Measurements from ENCODE around the gene ARHGEF40.

Gene ARHGEF40

DNA sequence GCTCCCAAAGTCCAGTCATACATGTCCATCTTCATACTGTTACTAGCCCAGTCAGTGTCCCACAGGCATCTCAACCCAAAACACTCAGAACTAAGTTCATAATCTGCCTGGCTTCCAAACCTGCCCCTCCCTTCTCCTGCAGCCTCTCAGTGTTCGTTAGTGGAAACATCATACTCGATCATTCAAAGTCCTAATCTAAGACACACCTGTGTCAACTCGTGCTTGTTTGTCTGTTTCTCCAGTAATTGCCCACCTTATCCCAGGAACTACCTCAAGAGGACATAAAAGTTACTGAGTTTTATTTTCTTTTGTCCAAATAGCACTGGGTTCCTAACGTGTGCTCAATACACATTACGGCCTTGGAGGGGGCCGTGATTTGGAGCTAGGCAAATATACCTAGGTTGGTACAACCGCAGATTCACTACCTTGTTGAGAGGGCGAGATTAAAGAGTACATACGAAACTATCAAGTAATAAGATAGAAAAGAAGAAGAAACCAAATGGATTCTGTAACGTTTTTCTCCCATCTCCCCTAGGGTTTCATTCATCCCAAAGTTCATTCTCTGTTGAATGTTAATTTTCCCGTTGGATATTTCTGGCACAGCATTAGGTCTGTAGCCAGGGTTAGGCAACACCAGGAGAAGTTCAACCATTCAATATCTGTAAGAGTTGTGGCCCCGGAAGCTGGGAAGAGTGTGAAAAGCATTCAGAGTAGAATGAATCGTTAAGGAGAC is 9.3 kb upstream of the ARHGEF40 start:
- no peak for FAIRE-seq

DNA sequence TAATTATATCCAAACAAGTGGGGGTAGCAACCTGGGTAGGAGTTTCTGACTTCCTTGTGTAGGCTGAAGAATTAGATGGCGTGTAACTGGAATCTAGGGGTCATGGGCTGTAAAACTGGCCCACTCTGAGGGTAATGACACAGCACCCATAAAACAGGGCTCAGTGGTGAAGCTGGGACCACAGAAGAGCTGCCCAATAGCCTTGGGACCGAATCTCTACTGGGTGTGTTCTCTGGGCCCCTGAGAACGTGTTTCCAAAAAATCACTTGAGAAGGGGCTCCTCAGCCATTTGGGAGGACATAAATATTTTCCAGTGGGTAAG is 8.8 kb upstream of the ARHGEF40 start:
- FAIRE-seq: no peak

DNA sequence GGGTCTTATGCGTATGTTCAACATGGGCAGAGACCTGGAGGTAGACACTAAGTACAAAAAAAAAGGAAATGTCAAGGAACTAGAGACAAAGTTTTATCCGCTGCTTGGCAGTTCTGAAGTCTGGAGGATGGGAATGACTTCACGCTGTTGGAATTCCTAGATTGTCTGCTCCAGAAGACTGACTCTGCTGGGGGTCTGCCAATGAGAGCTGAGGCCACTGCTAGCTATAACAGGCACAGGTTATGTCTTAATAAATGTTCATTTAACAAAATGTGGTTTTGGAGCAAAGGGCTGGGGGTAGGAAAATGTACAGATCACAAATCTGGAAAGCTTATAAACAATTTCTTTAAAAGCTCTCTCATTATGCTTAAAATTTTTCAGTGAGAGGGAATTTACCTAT is 6.6 kb upstream of the ARHGEF40 start:
- FAIRE-seq: no peak

DNA sequence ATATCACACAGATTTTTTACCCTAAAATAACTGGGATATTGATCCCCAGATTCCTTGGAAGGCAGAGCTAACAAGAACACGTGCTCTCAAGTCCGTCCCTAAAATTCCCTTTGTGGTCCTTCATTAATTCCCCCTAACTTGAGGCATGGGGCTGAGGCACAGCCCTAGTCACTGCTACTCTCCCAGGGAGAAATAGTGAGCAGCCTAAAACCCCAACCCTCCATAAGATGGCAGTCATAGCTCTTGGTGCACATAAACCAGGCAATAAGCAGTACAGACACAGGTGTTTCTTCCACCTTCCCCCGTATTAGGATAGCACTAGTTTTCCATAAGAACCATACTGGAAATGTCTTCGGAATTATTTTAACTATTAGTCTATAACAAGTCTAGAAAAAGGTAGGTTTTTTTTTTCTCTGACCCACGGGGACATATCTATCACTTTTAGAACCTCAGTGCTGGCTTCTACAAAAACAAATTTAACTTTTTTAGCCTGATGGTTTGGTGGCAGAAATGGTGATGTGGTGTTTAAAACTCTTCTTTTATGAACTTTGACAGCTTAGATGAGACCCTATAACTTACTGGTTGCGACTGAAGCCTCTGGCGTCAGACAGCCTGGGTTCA is 3.1 kb upstream of the ARHGEF40 start:
- no peak for FAIRE-seq

DNA sequence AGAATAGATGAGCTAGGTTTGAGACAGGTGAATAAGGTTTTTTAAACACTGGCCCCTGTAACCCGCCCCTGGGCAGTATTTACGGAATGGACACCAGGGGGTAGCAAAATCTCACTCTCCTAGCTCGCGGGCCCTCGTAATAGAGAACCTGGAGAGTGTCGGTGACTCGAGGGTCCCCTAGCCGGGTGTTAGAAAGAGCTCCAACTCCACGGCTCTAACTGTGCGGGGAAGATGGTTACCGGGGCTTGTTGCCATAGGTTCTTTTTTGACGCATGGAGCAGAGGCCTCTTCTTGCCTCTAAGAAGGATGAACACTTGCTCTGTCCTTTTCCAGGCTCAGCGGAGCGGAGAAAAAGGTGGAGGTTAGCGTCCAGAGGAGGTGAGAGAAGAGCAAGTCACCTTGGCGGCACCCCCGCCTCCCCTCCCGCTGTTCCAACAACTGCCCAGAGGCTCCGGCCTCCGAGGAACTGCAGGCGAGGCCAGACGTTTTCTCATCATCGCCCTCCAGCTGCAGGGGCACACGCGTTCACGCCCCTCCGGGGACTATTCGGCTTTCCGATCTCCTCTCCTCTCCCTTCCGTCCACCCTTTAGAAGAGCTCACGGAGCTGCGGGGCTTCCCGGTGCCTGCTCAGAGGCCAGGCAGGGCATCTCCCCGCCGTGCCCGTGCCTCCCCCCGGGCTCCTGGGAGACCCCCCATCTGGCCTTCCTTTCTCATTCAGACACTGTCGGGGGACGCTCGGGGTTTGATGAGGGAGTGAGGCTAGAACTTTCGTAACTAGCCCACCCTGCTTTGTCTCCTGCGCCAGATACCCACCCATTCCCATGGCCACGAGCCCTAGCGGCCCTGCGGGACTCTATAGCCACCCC is 1.4 kb upstream of the ARHGEF40 start:
- no peak for FAIRE-seq

DNA sequence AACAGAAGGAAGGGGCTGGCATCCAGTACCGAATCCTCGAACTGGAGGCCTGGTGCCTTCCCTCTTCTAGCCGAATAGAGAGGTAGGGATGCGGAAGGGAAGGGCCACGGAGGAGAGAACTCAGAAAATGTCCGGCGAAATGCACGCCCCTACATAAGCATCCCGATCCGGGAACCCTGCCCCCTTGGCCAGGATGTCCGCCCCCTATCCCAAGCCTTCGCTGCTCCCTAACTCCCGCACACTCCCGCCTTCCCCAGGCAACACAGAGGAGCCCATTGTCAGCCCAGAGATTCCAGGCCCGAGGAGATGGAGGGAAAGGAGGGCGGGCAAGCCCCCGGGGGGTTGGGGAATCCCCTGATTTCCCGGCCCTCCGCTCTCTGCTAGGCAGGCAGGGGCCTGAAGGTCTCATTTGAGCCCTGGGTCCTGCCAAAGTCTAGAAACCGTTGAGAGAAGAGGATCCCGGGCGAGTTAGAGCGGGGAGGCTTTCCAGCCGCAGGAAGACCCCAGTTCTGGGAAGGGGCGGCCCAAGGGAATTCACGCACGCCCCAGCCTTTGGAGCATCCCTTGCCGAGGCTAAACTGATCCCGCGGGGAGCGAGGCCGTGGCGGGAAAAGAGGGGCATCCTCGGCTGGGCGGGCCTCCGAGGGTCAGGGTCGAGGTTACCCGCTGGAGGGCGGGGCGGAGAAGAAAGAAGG is 569 bp upstream of the ARHGEF40 start:
- no peak for FAIRE-seq

DNA sequence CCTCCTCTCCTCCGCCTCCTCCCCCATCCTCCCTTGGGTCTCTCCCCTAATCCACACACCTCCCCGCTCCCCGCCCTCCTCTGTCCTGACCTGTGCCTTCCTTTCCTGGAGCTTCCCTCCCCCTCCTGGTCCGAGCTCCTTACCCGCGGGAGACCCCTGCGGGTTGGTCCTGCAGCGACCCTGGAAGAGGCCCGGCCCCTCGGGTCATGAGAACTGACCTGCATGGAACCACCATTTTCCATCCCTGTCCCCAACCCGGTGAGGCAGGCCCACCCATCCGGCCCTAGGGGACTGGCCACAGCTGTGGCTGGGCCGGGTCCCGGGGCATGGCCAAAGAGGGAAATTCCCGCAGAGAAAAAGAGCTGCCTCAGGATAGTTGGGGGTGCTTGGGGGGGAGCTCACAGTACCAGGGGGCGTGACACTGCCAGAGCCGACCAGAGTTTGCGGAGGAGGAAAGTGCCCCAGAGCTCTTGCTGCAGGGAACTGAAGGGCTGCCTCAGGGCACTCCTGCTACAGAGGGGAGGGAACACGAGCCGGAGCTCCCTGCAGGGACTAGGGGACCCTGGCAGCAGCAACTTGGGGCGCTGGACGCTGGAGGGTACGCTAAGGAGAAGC is 613 bp downstream of the ARHGEF40 start:
- FAIRE-seq: no peak

DNA sequence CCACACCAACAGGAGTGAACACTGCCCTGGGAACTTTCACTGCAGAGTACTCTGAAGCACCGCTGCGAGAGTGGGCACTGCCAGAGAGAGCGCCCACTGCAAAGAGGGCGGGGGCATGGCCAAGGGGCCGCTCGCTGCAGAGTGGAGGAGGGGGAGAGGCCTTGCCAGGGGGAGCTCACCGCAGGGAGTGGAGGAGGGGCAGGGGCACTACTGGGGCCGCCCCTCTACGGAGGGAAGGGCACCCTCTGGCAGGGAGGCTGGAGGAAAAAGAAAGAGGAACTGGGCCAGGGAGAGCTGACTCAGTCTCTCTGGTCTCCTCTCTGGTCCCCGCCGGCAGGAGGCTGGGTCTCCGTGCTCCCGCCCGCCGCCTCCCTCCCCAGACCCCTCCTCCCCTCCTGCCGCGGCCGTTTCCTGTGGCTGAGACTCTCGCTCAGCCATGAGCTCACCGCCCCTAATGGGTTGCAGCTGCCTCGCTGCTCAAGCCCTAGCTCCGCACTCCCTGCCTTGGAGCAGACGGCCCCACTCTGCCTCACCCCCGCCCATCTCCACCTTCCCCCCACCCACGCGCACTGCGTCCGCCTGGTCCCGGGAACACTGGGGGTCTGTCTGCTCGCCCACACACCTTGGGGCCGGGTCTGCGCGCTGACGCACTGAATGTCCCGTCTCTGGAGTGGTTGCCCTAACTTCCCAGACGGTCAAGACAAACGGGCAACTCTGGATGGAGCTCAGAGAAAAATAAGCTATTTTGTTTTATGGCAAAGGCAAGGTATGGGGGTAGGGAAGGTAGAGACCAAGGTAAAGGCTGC is 1.3 kb downstream of the ARHGEF40 start:
- FAIRE-seq: no peak

DNA sequence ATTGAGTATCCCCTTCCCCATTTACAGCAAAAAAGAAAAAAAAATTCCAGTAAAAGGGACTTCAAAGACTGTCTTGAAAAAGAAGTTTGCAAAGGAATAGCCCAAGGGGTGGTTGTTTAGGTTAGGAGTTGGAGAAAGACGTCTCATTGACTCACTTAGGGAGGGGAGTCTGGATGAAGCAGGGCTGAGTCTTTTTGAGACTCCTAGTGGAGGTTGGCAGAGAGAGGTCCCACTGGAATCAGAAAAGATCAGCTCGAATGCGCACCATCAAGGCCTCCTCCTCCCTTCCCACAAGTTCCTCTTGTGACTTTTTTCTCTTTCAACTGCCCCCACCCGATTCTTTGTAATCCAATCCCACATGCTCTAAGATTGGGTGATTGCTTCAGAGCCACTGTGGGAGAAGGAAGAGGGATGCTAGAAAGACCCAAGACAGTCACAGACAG is 1.9 kb downstream of the ARHGEF40 start:
- no peak for FAIRE-seq

DNA sequence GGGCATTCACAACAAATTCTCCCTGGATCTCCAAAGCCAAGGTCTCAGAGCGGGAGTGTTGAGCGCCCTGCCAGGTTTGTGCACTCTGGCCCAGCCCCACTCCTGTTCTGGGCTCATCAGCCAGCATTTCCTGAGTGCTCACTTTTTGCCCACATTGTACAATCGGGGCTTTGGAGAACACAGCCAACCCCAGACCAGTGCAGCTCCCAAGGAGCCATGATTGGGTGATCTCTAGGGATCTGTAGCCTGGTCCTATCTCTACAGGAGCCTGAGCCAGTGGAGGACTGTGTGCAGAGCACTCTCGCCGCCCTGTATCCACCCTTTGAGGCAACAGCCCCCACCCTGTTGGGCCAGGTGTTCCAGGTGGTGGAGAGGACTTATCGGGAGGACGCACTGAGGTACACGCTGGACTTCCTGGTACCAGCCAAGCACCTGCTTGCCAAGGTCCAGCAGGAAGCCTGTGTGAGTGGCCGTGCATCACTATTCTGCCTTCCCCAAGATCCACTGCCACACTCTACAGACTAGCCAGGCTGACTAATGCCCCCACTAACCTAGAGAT is 2.8 kb downstream of the ARHGEF40 start:
- FAIRE-seq: no peak

DNA sequence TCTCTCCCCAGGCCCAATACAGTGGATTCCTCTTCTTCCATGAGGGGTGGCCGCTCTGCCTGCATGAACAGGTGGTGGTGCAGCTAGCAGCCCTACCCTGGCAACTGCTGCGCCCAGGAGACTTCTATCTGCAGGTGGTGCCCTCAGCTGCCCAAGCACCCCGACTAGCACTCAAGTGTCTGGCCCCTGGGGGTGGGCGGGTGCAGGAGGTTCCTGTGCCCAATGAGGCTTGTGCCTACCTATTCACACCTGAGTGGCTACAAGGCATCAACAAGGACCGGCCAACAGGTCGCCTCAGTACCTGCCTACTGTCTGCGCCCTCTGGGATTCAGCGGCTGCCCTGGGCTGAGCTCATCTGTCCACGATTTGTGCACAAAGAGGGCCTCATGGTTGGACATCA is 3.8 kb downstream of the ARHGEF40 start:
- FAIRE-seq: no peak

DNA sequence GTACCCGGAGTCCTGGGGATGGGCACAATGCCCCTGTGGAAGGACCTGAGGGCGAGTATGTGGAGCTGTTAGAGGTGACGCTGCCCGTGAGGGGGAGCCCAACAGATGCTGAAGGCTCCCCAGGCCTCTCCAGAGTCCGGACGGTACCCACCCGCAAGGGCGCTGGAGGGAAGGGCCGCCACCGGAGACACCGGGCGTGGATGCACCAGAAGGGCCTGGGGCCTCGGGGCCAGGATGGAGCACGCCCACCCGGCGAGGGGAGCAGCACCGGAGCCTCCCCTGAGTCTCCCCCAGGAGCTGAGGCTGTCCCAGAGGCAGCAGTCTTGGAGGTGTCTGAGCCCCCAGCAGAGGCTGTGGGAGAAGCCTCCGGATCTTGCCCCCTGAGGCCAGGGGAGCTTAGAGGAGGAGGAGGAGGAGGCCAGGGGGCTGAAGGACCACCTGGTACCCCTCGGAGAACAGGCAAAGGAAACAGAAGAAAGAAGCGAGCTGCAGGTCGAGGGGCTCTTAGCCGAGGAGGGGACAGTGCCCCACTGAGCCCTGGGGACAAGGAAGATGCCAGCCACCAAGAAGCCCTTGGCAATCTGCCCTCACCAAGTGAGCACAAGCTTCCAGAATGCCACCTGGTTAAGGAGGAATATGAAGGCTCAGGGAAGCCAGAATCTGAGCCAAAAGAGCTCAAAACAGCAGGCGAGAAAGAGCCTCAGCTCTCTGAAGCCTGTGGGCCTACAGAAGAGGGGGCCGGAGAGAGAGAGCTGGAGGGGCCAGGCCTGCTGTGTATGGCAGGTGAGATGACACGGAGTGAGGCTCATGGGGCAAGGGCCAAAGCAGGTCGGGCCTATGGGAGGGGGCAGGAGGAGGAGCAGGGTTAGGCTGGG is 4.5 kb downstream of the ARHGEF40 start:
- no peak for FAIRE-seq

DNA sequence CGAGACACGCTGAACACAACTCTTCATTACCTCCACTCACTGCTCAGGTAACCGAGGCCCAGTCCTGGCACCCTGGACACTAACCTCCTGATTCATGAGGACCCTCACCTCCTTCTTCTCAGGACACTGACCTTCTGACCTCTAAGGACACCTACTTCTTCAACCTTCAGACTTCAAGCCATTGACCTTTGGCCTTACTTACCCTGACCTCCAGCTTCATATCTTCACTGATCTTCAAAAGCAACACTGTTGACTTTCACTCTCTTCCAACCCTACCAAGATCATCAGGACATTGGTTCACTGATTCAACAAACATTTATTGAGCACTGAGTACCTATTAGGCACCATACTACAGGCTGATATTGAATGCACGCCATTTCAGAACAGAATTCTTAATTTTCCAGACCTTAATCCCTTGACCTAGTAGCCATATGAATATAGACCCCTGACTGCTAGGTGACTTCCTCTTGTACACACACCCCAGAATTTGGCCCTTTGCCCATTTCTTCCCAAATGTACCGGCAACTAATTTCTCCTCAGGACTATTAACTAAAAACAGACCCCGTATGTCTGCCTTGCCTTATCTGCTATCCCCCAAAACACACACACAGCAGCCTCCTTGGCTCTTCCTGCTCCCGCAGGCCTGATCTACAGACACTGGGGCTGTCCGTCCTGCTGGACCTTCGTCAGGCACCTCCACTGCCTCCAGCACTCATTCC is 5.8 kb downstream of the ARHGEF40 start:
- no peak for FAIRE-seq

DNA sequence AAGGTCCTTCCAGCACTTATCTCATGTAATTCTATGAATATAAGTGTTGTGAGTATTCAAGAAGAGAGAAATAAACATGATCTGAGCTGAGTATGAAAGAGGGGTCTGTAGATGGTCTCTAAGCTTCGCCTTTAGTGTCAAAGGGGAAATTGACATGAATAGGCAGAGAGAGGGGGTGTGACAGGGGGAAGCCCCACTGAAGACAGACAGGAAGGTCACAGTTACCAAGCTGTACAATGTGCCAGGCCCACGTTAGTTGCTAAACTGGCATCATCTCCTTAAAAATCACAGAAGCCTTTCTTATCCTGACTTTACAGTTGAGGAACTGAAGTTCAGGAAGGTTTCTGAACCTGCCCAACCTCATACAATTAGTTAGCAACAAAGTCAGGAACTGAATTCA is 7.6 kb downstream of the ARHGEF40 start:
- no peak for FAIRE-seq

DNA sequence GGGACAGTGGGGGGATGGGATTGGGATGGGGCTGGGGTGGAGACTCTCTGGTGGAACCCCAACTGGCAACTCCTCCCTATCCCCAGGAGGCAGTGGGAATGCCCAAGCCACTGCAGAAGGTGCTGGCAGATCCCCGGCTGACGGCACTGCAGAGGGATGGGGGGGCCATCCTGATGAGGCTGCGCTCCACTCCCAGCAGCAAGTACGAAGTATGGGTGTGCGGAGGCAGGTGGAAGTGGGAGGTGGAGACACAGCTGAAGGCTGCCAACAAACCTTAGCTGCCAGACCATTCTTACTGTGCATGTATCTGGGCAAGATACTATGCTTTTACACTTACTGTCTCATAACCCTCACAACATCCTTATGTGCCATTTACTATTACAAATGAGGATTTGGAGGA is 8.2 kb downstream of the ARHGEF40 start:
- FAIRE-seq: no peak

DNA sequence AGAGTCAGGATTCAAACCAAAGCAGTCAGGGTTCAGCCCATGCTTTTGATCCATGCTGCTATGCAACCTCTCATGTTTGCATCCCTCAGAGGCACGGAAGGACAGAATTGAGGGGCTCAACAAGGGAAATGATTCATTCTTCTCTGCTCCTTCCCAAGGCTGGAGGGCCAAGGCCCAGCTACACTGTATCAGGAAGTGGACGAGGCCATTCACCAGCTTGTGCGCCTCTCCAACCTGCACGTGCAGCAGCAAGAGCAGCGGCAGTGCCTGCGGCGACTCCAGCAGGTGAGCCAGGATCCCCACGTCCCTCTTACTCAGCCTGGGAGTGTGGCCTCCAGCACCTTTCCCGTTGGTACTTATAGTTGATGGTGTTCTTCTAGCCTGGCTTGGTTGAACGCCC is 8.6 kb downstream of the ARHGEF40 start:
- no peak for FAIRE-seq

DNA sequence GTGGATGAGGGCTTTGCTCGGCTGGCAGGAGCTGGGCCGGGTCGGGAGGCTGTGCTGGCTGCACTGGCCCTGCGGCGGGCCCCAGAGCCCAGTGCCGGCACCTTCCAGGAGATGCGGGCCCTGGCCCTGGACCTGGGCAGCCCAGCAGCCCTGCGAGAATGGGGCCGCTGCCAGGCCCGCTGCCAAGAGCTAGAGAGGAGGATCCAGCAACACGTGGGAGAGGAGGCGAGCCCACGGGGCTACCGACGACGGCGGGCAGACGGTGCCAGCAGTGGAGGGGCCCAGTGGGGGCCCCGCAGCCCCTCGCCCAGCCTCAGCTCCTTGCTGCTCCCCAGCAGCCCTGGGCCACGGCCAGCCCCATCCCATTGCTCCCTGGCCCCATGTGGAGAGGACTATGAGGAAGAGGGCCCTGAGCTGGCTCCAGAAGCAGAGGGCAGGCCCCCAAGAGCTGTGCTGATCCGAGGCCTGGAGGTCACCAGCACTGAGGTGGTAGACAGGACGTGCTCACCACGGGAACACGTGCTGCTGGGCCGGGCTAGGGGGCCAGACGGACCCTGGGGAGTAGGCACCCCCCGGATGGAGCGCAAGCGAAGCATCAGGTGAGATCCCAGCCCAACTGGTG is 11.5 kb downstream of the ARHGEF40 start:
- no peak for FAIRE-seq

DNA sequence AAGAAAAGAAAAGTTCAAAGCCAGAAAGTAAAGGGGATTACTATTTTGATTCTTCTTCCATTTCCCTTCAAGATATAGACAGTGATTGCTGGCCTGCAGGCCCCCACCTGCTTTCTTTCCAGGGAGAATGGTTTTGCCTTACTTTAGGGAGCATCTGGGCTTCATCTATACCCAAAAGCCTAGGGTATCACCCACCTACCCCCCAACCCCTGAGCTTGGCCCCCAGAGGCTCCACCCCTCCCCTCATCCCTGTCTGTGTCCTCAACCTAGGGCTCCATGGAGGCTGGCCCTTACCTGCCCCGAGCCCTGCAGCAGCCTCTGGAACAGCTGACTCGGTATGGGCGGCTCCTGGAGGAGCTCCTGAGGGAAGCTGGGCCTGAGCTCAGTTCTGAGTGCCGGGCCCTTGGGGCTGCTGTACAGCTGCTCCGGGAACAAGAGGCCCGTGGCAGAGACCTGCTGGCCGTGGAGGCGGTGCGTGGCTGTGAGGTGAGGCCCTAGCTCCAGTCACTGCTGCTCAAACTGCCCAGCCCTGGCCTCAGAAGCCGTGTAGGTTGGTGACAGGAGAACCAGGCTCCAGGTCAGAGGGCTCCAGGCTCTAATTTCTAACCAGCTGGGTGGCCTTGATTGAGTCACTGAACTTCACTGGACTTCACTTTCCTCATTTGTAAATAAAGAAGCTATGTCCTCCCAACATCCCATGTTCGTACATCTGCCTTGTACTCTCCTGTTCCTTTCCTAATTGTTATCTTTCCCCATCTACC is 13.6 kb downstream of the ARHGEF40 start:
- no peak for FAIRE-seq

DNA sequence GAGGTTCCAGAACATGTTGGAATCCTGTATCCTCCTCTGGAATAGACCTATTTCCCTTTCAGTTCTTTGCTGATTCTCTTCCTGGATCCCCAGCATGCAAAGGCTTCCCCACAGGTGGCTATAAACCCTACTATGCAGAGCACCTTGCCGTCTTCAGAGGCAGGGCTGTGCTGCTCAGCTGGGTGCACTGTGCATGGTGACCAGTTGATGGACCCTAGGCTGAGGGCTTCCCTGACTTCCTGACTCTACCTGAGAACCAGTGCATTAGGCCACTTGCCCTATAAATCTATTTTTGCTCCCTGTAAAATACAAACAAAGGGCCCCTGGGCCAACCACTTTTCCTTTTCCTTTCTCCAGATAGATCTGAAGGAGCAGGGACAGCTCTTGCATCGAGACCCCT is 14.3 kb downstream of the ARHGEF40 start:
- FAIRE-seq: no peak
